DMS 273 treated with DMSO at 0.1 percent for 48 hours (cell line): ENCODE measurements around the gene TP73.
A peak's percentile ranks its signal among the peaks of the same experiment; 100 is the strongest.

ENCODE experiments used
- DNase-seq: peaks from one replicate; lab custom pipeline; 2025; lab: John Stamatoyannopoulos, UW

The TP73 gene

GRCh38 chr1:3651930-3652547, at the start of gene TP73:
TP73 (plus strand) TSS chr1:3652516; CDS start chr1:3682366, 29,850 bp downstream.
- DNase-seq = no peak

GRCh38 chr1:3603156-3603555, 49.2 kb upstream of the TP73 start:
- no peak for DNase-seq

- no peak for DNase-seq
Measured at GRCh38 chr1:3603571-3604467, 48.5 kb upstream of the TP73 start.

DNA sequence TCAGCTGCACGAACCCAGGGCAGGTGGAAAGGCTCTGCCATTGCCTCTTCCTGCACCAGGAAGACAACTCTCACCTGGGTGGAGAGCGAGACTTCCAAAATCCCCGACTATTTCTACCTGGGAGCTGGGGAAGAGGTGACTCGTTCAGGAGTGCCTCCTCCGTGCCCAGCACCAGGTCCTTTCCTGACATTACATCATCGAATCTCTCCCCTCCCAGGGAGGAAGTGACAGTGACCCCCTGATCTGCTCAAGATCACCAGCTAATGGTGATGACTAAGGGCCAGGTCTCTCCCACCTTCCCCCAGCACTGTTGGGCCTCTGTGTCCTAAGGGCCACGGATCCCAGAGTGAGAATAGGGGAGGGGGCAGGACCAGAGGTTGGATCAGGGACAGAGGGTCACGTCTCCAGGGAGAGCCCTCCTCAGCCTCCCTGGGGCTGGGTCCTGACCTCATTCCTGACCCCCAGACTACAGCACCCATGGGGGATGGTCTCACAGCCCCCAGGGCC, 47.8 kb upstream of the TP73 start:
- DNase-seq = no peak

GRCh38 chr1:3604997-3605823, 47.1 kb upstream of the TP73 start:
- no peak for DNase-seq

GRCh38 chr1:3606779-3607702, 45.3 kb upstream of the TP73 start:
- DNase-seq = no peak

DNA sequence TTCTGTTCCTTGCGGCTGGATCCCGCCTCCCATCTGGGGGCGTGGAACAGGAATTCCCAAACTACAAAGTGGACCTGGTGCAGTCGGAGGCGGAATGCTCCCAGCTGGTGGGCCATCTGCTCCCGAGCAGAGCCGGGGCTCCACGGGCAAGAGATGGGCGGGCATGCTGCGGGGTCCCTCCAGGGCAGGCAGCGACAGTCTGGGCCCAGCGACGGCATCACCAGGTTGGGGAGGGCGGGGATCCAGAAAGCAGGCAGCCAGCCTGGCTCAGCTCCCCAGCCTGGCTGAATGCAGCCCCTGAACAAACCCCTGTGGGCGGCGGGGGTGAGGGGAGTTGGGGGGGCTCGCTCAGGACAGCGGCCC, 44.6 kb upstream of the TP73 start:
- DNase-seq = peak; percentile 56

DNA sequence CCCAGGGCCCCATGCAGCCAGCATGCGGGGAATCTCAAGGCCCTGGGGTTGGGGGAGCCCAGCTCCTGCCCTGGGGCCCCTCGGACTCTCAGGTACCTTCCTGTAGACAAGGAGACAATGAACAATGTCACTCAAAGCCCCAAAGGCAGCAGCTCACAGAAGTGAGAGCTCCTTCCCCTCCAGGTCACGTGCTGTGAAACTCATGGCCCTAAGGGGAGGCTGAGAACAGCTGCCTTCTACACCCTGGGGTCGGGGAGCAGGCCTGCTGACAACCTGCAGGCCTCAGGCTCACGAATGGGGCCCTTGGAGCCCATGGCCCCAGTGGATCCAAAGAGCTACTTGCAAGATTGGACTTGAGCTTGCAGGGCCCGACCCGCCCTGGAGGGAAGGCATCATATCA, 44.2 kb upstream of the TP73 start:
- DNase-seq = no peak

GRCh38 chr1:3609016-3609768, 43.1 kb upstream of the TP73 start:
- DNase-seq = no peak

GRCh38 chr1:3609769-3610526, 42.4 kb upstream of the TP73 start:
- DNase-seq = no peak

DNA sequence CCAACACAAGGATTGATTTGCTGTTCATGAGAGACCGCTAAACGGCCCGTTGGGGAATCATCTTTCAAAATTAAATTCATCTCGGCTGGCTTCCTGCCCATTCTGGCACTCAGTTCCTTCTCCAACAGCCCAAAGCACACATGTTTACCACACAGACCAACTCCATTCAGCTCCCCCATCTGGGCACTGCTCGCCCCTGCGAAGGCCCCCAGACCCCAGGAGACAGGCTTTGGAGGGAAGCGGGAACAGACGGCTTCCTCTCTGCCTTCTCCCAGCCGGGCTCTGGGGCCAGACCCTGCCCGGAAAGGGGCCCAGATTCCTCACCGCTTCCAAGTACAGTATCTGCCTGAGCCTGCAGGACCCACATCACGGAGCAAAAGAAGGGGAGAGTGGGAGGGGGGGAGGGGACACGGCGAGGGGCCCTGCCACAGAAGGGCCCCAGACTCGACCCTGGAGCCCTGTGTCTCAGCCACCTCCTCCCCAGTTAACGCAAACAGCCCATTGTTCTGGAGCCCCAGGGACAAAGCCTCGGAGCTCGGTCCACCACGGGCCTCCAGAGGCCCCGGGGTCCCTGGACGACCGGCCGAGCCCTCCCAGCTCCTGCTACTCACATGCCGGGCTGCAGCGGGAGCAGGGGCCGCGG, 41.7 kb upstream of the TP73 start:
- peak; percentile 70 for DNase-seq

DNA sequence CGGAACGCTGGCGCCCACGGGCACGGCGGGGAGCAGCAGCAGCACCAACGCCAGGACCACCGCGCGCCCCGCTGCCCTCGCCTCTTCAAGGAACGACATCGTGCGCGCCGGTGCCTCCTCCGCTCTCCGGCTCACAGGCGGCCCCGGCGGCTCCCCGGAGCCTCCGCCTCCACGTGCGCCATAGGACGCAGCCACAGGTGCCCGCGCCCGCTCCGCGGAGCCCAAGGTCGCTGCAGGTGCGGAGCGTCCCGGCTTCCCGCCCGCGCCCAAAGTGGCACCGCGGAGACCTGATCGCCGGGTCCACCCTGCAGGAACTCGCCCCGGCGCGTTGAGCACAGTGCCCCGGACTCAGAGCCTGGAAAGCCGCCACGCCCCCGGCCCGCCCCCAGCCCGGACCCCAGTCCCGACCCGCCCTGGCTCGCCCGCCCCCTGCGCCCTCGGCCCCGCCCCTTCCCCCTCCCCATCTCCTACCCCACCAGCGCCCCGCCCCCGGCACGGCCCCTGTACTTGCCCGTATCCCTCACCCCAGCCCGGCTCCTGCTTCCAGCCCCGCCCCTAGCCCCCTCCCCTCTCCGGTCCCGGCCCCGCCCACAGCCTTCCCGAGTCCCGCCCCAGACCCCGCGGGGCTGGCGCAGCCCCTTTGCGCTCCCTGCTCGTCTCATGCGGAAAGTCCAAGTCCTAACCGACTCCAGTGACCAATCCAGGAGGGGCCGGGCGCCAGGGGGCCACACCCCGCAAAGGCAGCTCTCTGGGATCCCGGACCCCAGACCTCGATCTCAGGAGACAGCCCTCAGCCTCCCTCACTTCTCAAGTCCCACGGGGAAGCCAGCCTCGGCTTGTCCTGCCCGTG, 40.9 kb upstream of the TP73 start, which contains the start of gene MEGF6:
Gene MEGF6 (minus strand): TSS at position 339 of the 850 bp plus-strand sequence. CDS start 240 bp downstream, at position 99.
- DNase-seq = peak; percentile 35

- DNase-seq = no peak
Measured at GRCh38 chr1:3612123-3612522, 40.2 kb upstream of the TP73 start.

- no peak for DNase-seq
Measured at GRCh38 chr1:3614755-3615742, 37.3 kb upstream of the TP73 start.

- DNase-seq = no peak
Measured at GRCh38 chr1:3616861-3617260, 35.5 kb upstream of the TP73 start.

DNA sequence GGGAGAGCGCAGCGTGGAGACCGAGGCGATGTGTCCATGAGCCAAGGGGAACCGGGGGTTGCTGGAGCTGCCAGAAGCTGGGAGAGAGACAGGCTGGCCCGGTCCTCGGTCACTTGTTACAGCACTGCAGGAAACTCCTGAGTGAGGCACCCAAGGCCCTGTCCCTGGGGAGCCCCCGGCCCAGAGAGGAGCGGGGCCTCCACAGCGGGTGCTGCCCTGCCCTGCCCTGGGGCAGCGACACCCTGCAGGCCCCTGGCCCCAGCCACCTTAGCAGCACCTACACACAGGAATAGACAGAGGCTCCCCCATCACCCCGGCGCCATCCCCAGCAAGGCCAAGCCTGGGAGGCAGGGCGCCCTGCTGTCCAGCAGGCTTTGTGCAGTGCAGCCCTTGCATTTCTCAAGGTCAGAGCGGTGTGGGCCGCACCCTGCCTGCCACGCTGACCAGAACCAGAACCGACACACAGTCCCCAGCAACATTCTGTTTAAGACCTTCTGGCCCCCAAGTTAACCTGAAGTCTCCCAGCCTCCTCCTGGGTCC, 34.4 kb upstream of the TP73 start:
- no peak for DNase-seq

- no peak for DNase-seq
Measured at GRCh38 chr1:3618531-3618880, 33.8 kb upstream of the TP73 start.
